Activated CD4-positive, alpha-beta T cell treated with anti-CD3 and anti-CD28 coated beads, Interleukin-10, Interleukin-2, amounts not matched to agents 100 ng/mL and 50 ng/mL, durations not matched to agents 16 hours and 8 hours (primary cell): ENCODE data around the gene LPCAT1.
"Not testable (repeated sequence)": the region's sequence is repeated elsewhere in the genome, so short reads cannot be mapped to it uniquely, and the experiment has no call there.

Source experiments
- DNase-seq: peaks from one replicate; pipeline ENCODE4 v3.0.0-alpha.2; 2020

LPCAT1 gene

DNA sequence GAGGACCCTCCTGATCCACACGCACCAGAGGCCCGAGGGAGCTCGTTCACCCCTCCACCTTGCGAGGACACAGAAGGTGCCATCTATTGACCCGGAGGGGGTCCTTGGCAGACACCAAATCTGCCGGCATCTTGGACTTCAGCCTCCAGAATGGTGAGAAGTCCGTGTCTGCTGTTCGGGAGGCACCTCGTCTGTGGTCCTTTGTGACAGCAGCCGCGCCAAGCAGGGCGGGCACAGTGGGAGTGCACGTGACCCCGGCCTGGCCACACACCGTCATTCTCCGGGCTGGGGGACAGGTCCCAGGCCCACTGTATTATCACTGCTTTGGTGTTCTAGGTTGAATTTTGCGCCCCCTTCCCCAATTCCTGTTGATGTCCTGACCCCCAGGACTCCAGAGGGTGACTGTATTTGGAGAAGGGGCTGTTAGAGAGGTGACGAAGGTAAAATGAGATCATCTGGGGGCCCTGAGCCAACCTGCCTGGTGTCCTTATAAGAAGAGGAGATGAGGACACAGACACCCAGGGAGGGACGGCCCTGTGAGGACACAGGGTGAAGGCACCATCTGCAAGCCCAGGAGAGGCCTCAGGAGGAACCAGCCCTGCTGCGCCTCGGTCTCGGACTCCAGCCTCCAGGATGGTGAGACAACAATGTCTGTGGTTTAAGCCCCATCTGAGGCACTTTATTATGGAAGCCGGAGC lies 15.7 kb downstream of the LPCAT1 start:
- no peak for DNase-seq

- DNase-seq, result no peak
These were observed 16.3 kb downstream of the LPCAT1 start for GRCh38 chr5:1507457-1507856.

DNA sequence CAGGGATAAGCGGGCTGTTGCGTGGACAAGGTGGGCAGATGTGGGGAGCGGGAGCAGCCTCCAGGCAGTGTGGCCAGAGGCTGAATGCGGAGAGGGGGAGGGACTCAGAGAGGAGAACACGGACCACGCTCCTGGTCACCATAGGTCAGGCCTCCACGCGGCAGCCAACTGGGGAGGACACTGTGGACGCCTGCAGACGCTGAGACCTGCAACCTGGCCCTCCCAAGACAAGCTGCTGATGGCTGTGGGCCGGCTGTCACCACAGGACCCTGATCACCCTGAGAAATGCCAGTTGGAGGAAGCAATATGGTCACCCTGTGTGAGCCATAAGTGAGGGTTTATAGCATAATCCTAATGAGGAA lies 16.8 kb downstream of the LPCAT1 start:
- DNase-seq, result no peak

DNA sequence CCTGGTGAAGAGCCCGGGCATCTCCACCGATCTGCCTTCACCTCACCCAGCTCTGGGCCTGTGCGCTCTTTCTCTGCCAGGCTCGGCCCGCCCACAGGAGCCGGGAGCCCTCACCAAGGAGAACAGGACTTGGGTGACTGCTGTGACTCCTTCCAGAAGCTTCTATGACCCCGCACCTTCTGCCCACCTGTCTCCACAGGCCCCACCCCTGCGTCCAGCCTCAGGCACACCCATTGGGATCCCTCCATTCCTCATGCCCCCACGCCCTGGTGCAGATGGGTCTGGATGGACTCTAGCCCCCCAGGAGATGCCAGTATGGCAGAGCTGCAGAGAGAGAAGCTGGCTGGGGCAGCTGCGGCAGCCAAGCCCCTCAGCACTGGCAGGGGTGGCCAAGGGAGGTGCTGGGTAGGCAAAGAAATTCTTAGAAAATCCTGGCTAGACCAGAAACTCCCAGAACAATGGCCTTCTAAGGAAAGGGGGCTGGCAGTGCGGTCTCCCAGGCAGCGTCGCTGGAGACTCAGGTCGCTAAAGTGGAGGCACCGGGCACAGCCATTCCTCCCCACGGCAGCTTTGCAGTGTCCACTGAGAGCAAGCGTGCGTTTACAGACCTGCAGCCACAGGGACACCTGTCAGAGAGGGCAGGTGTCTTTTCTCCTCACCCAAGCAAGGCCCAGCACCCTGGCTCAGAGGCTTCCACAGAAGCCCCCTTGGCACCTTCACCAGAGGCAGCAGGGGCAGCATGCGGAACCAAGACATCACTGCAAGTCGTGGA lies 17.3 kb downstream of the LPCAT1 start:
- DNase-seq, result no peak

DNA sequence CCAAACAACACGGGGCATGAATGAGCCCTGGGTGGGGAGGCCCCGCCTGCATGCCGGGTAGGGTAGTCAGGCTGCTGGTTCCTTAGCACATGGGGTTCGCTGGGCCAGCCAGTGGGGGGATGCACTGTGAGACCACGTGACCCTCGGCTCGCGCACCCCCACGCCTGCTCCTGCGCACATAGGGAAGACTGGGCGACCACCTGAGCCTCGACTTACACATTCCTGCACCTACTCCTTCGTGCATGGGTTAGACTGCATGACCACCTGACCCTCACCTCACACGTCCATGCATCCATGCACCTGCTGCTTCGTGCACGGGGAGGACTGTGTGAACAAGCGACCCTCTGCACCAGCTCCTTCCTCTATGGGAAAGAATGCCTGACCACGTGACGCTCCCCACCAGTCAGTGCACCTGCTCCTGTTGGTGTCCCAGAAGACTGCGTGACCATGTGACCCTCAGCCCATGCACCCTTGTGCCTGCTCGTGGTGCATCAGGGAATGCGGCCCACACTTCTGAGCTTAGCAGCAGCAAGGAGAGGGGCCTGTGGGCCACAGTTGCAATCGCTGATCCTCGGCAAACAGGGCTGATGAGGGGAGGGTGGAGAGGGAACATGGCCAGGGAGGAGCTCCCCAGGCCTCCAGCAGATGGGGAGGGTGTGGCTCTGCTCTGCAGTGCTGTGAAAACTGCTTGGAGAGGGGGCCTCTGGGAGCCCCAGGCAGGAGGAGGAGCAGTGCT lies 18.1 kb downstream of the LPCAT1 start:
- no peak for DNase-seq

DNA sequence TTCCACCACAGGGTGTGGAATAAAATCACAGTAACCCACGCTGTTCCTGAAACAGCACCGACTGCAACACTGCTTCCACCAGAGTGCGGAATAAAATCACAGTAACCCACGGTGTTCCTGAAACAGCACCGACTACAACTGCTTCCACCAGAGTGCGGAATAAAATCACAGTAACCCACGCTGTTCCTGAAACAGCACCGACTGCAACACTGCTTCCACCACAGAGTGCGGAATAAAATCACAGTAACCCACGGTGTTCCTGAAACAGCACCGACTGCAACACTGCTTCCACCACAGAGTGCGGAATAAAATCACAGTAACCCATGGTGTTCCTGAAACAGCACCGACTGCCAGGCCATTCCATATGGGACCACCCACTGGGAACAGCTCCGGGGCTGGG lies 18.7 kb downstream of the LPCAT1 start:
- DNase-seq, result not testable (repeated sequence)

GRCh38 chr5:1504617-1505016 lies 19.1 kb downstream of the LPCAT1 start:
- DNase-seq, result no peak

DNA sequence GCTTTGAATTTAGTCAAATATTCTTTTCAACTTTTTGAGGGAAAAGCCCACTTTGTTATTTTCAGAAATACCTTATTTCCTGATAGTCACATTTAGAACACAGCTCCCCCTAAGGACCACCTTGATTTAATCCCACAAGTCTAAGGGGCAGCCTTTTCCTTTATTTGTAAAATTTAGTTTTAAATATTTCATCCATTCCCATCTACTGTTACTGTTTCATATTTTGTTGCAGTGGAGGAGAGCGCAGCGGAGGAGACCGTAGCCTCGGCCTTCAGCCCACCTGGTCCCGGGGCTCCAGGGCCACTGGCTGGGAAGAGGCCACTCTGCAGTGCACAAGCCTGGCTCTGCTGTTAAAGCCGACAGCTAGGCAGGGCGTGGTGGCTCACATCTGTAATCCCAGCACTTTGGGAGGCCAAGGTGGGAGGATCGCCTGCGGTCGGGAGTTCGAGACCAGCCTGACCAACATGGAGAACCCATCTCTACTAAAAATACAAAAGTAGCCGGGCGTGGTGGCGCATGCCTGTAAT lies 19.6 kb downstream of the LPCAT1 start:
- no peak for DNase-seq

DNA sequence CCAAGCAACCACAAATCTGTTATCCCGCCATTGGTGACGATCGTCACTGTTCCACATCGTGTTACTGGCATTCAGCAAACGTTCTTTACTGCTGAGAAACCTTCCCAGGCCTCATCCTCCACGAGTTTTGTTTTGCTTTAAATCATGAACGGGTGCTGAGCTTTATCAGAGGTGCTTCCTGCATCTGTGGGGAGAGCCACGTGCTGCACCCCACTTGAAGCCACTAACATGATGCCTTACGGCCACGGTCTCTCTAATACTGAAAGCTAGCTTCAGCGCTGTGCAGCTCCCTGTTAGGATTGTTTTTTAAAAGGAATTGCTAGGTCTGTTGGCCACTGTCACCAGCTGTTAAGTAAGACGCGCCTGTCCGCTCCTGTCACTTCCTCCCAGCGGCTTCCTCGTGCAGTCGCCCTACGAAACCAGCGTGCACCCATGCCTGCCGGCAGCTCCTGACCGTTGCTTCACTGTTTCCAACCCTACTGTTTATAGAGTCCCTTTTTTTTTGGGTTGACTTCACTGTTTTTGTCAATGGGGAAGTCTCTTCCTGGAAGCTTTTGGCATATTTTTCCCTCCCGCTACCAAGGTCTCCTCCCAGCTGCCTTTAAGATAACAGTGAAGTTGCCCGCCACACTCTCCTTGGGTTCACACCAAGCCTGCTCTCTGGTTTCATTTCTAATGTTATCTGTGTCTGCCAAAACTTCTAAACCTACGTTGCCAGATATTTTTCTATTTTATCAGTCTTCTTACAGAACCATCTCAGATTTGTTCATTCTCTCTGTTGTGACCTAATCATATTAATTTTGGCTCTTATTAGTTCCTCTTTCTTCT lies 20.3 kb downstream of the LPCAT1 start:
- peak; percentile 25 for DNase-seq

GRCh38 chr5:1502737-1503120 lies 21.0 kb downstream of the LPCAT1 start:
- no peak for DNase-seq

GRCh38 chr5:1502046-1502736 lies 21.6 kb downstream of the LPCAT1 start:
- DNase-seq, result peak; percentile 21

GRCh38 chr5:1501372-1502045 lies 22.3 kb downstream of the LPCAT1 start:
- DNase-seq, result no peak

GRCh38 chr5:1500411-1501091 lies 23.2 kb downstream of the LPCAT1 start:
- DNase-seq, result no peak

DNA sequence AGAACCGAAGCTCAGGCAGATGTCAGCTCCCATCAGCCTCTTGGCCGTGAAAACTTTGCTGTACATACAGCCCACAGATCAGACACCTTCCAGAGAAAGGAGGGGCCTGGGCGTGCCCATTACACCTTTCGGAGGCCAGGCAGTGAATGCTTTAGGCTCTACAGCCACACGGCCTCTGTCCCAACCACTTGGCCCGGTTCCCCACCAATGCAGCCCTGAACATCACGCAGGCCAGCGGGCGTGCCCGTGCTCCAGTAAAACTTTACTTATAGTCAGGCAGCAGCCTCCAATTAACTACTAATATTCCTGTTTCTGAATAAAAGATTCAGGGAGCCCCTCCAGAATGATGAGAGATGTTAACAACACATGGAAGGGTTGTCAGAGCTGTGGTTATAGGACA lies 23.9 kb downstream of the LPCAT1 start:
- DNase-seq, result no peak

GRCh38 chr5:1498623-1499416 lies 24.9 kb downstream of the LPCAT1 start:
- DNase-seq, result no peak

GRCh38 chr5:1497795-1498622 lies 25.8 kb downstream of the LPCAT1 start:
- DNase-seq, result no peak

DNA sequence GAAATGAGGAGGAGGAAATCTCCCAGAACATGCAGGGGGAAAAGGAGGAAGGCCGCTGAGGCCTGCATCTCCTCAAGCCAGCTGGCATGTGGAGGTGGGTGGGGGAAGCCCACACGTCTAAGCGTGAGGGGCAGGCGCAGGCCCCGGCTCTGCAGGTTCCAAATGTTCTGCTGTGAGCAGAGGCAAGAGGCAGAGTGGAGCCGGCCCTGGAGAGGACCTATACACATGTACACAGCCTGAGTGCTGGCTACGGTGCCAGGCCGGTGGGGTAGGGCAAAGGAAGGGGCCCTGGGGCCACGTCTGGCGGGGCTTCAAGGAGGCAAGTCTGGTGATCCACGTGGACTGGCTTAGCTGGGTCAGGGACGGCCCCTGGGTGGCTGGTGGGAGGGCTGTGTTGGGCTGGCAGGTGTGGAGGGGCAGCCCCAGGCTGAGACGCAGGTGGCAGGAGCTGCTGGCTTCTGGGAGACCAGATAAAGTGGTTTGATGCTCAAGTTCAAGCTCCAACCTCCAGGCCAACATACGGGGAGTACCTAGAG lies 26.4 kb downstream of the LPCAT1 start:
- DNase-seq, result no peak

- DNase-seq, result peak; percentile 29
These were observed 28.2 kb downstream of the LPCAT1 start for GRCh38 chr5:1495525-1495897.
